ENCODE data around the gene PPM1H.

GRCh38 chr12:62668782-62669181 lies 266.2 kb downstream of the PPM1H start:
- TF ChIP-seq POLR2AphosphoS5 (IDR thresholded peaks at IDR 0.05) (no peak), CTCF (IDR thresholded peaks at IDR 0.05) (no peak)

All from sigmoid colon (tissue), 4 donors.